Spleen (tissue), 11 donors: ENCODE measurements around the gene OPCML. TPM values are rescaled to one million over a fixed set of nuclear protein-coding genes. Genes with fewer than 3 reads are reported as not detected.

Source experiments
- DNase-seq: peaks from one replicate; pipeline ENCODE4 v3.0.0-alpha.2; 2020
- H3K27ac ChIP-seq, 8 donors: fragments of 200-600 bp; sonication (generic) in 7 of 8; 1 replicate in 4 of 8; 2 replicates in 4 of 8; pipeline versions ENCODE4 v1.5.0 to v1.8.0; 2016 to 2021; ENCODE audit warnings: inconsistent platforms in 4 of 8, mild to moderate bottlenecking in 4 of 8, moderate library complexity in 1 of 8
- H3K27me3 ChIP-seq, 7 donors: fragments of 200-600 bp; sonication (generic) in 6 of 7; replicated peaks in 1 of 7; 1 replicate in 4 of 7; 2 replicates in 3 of 7; pipeline versions ENCODE4 v1.5.0 to v1.8.0; 2016 to 2021; ENCODE audit warnings: inconsistent platforms in 3 of 7, mild to moderate bottlenecking in 1 of 7
- H3K36me3 ChIP-seq, 6 donors: fragments of 200-600 bp; sonication (generic) in 5 of 6; 1 replicate in 4 of 6; 2 replicates in 2 of 6; pipeline versions ENCODE4 v1.5.0 to v1.8.0; 2016 to 2021; ENCODE audit warnings: inconsistent platforms in 2 of 6
- H3K4me1 ChIP-seq, 6 donors: fragments of 200-600 bp; sonication (generic) in 5 of 6; 1 replicate in 3 of 6; 2 replicates in 3 of 6; pipeline versions ENCODE4 v1.5.0 to v1.8.0; 2016 to 2021; ENCODE audit warnings: inconsistent platforms in 3 of 6
- H3K4me3 ChIP-seq, 8 donors: fragments of 200-600 bp; sonication (generic) in 7 of 8; 1 replicate in 4 of 8; 2 replicates in 4 of 8; pipeline versions ENCODE4 v1.5.0 to v1.8.0; 2016 to 2021; ENCODE audit warnings: inconsistent platforms in 4 of 8, mild to moderate bottlenecking in 4 of 8, moderate library complexity in 2 of 8
- H3K9me3 ChIP-seq, 8 donors: fragments of 200-600 bp; sonication (generic) in 7 of 8; 1 replicate in 4 of 8; 2 replicates in 4 of 8; pipeline versions ENCODE4 v1.5.0 to v1.8.0; 2016 to 2021; ENCODE audit warnings: inconsistent platforms in 4 of 8
- POLR2A ChIP-seq, 3 donors: fragments of 450-650 bp; IDR thresholded peaks; one replicate each; pipeline ENCODE4 v1.5.1; 2017; ENCODE audit warnings: antibody characterized with exemption in 3 of 3, mild to moderate bottlenecking in 1 of 3
- POLR2AphosphoS5 ChIP-seq, 3 donors: sonication (generic); formaldehyde crosslinking; IDR thresholded peaks; one replicate each; pipeline ENCODE4 v1.5.1; 2017; ENCODE audit warnings: antibody characterized with exemption in 3 of 3
- WGBS, 5 donors: extraction: QIAGEN DNeasy Blood & Tissue Kit in 3 of 5; methylation state at CpG; one replicate each; pipeline versions ENCODE4 v1.1.5 to v1.1.7; 2013 to 2018; 5-methylcytosine and 5-hydroxymethylcytosine counted together
- intact Hi-C: fragments of 100-400 bp; cut with DNase I; formaldehyde crosslinking; loops from one replicate; pipeline ENCODE4 v1.15.0; 2023; ENCODE audit warnings: low total_unique reads
- polyA plus RNA-seq, 3 donors: library from polyadenylated mRNA; stranded (reverse); fragments of 200-250 nt; gene quantifications; one replicate each; pipeline ENCODE4 v1.2.1, GENCODE V29; 2013
- total RNA-seq, 7 donors: library from RNA; depleted of rRNA in 3 of 7; stranded (reverse); fragments of >200 nt in 3 of 7; fragmentation: NEBNext Ultra II Directional in 4 of 7; extraction: Animal tissue kit (Norgen Biotek cat#: 25700) in 4 of 7; gene quantifications; one replicate each; pipeline versions ENCODE4 v1.1.0 to v1.2.1, GENCODE V29; 2016 to 2021
- TF ChIP-seq, protein P1 (sequence below), 11 experiments: fragments of 200-600 bp in 7 of 11; fragments of 450-650 bp in 4 of 11; sonication (generic) in 4 of 11; IDR thresholded peaks in 8 of 11; conservative IDR thresholded peaks in 3 of 11; 1 replicate in 7 of 11; 2 replicates in 4 of 11; pipeline versions ENCODE4 v1.4.0 to v1.8.0; 2016 to 2021; ENCODE audit warnings: antibody characterized with exemption in 11 of 11, inconsistent platforms in 4 of 11, mild to moderate bottlenecking in 1 of 11
- donor health status: healthy with polysubstance abuse.
- donor health status: DM: no; HTN: no; CAD: no; lungs with moderate emphysema.
- donor health status: DM: no; HTN: no; CAD: no.
- donor health status: Bipolar disorder and iron deficiency.
- donor health status: healthy.
- donor health status: DM: no; HTN: no; CAD: no.
- donor health status: DM: yes; HTN: yes; CAD: no.

The OPCML gene
- total and polyA plus RNA-seq, 10 donors: 0.09 to 10.7 (median 3.1) TPM

DNA sequence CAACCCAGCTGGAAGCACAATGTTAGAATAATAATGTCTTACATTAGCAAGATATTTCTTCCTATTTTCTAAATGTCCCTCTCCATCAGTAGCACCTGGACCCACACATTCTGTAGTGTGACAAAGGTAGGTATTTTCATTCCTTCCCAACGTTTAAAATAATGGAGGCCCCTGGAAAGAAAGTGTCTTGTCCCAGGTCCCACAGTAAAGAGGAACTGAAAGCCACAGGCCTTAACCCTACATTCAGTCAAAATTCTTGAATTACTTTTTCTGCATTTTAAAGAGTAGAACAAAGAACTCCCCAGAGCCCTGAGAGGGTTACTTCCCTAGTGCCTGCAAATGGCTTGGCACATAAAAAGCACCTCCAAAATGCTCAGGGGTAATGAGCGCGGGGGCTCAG is 26.3 kb downstream of the OPCML start:
- Histone ChIP-seq H3K4me1 (no peaks in the 10 kb centered on the region), H3K36me3 (no peaks in the 10 kb centered on the region), H3K27ac (no peak overlapping the region), H3K27me3 (peaks cover 0 to 11% (median 0%) of the 10 kb centered on the region in 7 donors), H3K9me3 (no peaks in the 10 kb centered on the region), H3K4me3 (no peak overlapping the region)
- 33 to 57% (median 50%) methylated on average over 3 of the region's 3 CpGs for WGBS, 5 donors
- TF ChIP-seq, protein P1, sequence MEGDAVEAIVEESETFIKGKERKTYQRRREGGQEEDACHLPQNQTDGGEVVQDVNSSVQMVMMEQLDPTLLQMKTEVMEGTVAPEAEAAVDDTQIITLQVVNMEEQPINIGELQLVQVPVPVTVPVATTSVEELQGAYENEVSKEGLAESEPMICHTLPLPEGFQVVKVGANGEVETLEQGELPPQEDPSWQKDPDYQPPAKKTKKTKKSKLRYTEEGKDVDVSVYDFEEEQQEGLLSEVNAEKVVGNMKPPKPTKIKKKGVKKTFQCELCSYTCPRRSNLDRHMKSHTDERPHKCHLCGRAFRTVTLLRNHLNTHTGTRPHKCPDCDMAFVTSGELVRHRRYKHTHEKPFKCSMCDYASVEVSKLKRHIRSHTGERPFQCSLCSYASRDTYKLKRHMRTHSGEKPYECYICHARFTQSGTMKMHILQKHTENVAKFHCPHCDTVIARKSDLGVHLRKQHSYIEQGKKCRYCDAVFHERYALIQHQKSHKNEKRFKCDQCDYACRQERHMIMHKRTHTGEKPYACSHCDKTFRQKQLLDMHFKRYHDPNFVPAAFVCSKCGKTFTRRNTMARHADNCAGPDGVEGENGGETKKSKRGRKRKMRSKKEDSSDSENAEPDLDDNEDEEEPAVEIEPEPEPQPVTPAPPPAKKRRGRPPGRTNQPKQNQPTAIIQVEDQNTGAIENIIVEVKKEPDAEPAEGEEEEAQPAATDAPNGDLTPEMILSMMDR (IDR thresholded peaks at IDR 0.05 in 8 of 11, conservative IDR thresholded peaks at IDR 0.05 in 3 of 11): no peak
- no peak for TF ChIP-seq POLR2AphosphoS5 (IDR thresholded peaks at IDR 0.05)
- intact Hi-C loops: no loop called here
- no peak for DNase-seq

DNA sequence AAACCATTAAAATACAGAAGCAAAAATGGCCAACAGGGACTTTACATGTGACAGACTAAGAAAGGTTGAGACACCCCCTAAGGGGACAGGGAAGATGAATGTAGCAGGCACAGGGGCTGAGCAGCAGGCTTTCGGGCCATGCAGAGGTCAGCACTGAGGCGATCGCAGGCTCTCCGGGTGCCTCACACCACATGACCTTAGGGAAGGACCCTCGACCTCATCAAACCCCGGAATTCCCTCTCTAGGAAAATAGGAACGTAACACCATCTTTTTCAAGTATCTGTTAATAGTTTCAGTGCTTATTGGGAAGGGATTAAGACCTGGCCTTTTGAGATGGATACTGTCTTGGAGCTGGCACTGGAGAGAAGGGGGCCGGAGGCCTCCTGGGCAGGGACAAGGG is 27.4 kb downstream of the OPCML start:
- Histone ChIP-seq H3K4me3 (no peak overlapping the region), H3K27me3 (peaks cover 0 to 21% (median 0%) of the 10 kb centered on the region in 7 donors), H3K36me3 (no peaks in the 10 kb centered on the region), H3K9me3 (no peaks in the 10 kb centered on the region), H3K27ac (no peak overlapping the region), H3K4me1 (no peaks in the 10 kb centered on the region)
- WGBS, 5 donors: 81 to 87% (median 85%) methylated on average over 8 of the region's 8 CpGs
- TF ChIP-seq, protein P1 (IDR thresholded peaks at IDR 0.05 in 8 of 11, conservative IDR thresholded peaks at IDR 0.05 in 3 of 11): no peak
- TF ChIP-seq POLR2A (IDR thresholded peaks at IDR 0.05): no peak
- no peak for TF ChIP-seq POLR2AphosphoS5 (IDR thresholded peaks at IDR 0.05)
- no peak for DNase-seq
- intact Hi-C loops: no loop called here

DNA sequence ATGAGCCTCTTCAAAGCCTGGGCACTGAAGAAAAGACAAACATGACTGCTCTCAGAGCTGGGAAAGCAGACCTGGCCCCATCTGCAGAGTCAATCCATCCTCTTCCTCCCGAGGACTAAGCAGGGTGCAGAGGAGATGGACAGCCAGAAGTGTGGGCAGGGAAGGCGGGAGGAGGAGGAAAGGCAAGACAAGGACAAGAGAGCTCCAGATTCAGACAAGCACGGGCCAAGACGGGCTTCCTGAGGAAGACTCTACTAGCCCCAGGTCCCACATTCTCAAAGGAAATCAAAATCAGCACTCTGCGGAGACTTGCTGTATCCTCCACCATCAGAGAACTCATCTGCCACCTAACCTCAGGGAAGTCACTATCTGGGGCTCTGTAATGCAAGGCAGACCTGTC is 28.5 kb downstream of the OPCML start:
- no peak for DNase-seq
- Histone ChIP-seq H3K27ac (no peak overlapping the region), H3K4me1 (no peaks in the 10 kb centered on the region), H3K9me3 (no peaks in the 10 kb centered on the region), H3K27me3 (peaks cover 0 to 21% (median 0%) of the 10 kb centered on the region in 7 donors), H3K4me3 (no peak overlapping the region), H3K36me3 (no peaks in the 10 kb centered on the region)
- WGBS, 5 donors: 54 to 69% (median 62%) methylated on average over 5 of the region's 5 CpGs
- TF ChIP-seq, protein P1 (IDR thresholded peaks at IDR 0.05 in 8 of 11, conservative IDR thresholded peaks at IDR 0.05 in 3 of 11): no peak
- no peak for TF ChIP-seq POLR2A (IDR thresholded peaks at IDR 0.05)
- TF ChIP-seq POLR2AphosphoS5 (IDR thresholded peaks at IDR 0.05): no peak
- intact Hi-C loops: no loop called here

DNA sequence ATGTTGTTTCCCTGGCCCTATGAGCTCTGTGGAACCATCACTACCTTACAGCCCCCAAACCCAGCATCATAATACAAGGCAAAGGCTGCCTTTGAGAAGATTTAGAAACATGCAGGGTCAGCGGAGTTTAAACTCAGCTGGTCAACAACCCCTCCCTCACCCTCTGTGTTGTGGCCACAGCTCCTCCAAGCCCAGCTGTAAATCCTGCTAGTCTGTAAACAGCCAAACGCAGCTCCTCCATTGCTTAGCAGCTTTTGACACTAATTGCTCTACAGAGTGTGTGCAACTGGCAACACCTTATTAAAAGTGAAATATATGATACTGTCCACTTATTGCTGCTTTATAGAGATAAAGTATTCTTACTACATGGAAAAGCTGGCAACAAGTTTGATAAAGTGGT is 29.1 kb downstream of the OPCML start:
- 61 to 73% (median 67%) methylated on average over 2 of the region's 2 CpGs for WGBS, 5 donors
- Histone ChIP-seq H3K9me3 (no peaks in the 10 kb centered on the region), H3K27me3 (peaks cover 0 to 21% (median 0%) of the 10 kb centered on the region in 7 donors), H3K36me3 (no peaks in the 10 kb centered on the region), H3K27ac (no peak overlapping the region), H3K4me1 (no peaks in the 10 kb centered on the region), H3K4me3 (no peak overlapping the region)
- TF ChIP-seq POLR2AphosphoS5 (IDR thresholded peaks at IDR 0.05) (no peak), POLR2A (IDR thresholded peaks at IDR 0.05) (no peak)
- TF ChIP-seq, protein P1 (IDR thresholded peaks at IDR 0.05 in 8 of 11, conservative IDR thresholded peaks at IDR 0.05 in 3 of 11): no peak
- intact Hi-C loops: no loop called here
- no peak for DNase-seq
